ENCODE data around the gene ALCAM. TPM values are rescaled to one million over a fixed set of nuclear protein-coding genes. Genes with fewer than 3 reads are reported as not detected.

ALCAM gene
- total and polyA plus RNA-seq, 2 of the 8 experiments (the other 6 are each of a cell fraction or from before 2014, with no cell fraction given), result 10.8 to 33.0 TPM

DNA sequence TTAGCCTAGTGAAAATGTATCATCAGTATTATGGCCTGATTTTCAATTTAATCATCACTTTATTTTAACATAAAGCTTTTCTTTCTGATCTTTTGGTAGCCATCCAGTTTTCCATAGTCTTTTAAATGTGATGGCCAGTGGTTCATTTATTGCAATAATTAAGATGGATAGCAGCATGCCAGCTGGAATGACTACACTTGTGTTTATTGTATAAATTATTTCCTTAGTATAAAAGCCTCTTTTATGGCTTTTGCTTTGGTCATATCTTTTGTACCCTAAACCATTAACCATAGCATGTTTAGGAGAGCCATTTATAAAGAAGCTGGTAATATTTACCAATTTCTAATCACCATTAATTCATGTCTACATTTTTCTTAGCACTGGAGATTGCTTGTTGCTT is 31.7 kb downstream of the ALCAM start (continued):
- no peak for TF ChIP-seq RAD21 (IDR thresholded peaks at IDR 0.05 in 1 of 2, conservative IDR thresholded peaks at IDR 0.05 in 1 of 2; ENCODE audit: low read depth in 2 of 2, low read length in 2 of 2)
- TF ChIP-seq FOSL1 (IDR thresholded peaks at IDR 0.05; ENCODE audit: insufficient read depth, low read depth, low read length), result no peak
- no peak for TF ChIP-seq BACH1 (IDR thresholded peaks at IDR 0.05; ENCODE audit: low read length)
- TF ChIP-seq JUND (IDR thresholded peaks at IDR 0.05; ENCODE audit: low read length), result no peak
- no peak for TF ChIP-seq GTF2F1 (IDR thresholded peaks at IDR 0.05; ENCODE audit: borderline replicate concordance, low read depth, low read length)
- TF ChIP-seq CBX8 (IDR thresholded peaks at IDR 0.05; ENCODE audit: borderline replicate concordance, low read depth, low read length), result no peak
- TF ChIP-seq SAP30 (IDR thresholded peaks at IDR 0.05; ENCODE audit: insufficient read depth, insufficient replicate concordance, low read length), result no peak
- TF ChIP-seq CBX5 (IDR thresholded peaks at IDR 0.05; ENCODE audit: low read depth, low read length), result no peak

Data from H1 (cell line).